Stimulated activated naive CD4-positive, alpha-beta T cell (primary cell): ENCODE results near the gene RPIA.
"Not testable (repeated sequence)": the region's sequence is repeated elsewhere in the genome, so short reads cannot be mapped to it uniquely, and the experiment has no call there.

Experiments used
- DNase-seq, 6 experiments: peaks; one replicate each; lab custom pipeline; 2025; lab: John Stamatoyannopoulos, UW

Gene RPIA

DNA sequence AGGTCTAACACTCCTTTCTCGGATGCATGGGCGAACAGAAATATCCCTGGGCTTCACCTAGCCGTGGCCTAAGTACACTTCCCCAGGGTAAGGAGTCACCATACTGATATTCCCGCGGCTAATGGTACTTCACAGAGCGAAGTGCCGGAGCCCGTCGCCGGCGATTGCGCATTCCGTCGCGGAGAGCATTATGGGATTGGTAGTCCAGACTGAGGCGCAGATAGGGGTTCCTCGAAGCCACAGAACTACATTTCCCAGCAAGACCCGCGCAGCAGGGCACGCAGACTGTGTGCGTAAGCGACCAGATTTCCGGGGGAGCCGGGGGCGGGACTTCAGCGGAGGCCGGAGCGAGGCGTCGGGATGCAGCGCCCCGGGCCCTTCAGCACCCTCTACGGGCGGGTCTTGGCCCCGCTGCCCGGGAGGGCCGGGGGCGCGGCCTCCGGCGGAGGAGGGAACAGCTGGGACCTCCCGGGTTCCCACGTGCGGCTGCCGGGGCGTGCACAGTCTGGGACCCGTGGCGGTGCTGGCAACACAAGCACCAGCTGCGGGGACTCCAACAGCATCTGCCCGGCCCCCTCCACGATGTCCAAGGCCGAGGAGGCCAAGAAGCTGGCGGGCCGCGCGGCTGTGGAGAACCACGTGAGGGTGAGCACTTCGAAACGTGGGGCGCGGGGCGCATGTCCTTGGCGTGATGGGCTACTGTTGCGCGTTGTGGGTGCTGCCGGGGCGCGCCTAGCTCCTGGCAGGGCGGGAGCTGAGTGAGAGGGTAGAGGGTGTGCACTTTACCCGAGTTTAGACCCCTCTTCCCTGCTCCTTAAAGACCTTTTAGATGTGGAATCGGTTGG, at the start of gene RPIA:
RPIA (plus strand) TSS at position 335 of the 845 bp plus-strand sequence; CDS start at position 361, 26 bp downstream.
- peak; percentile 95 to 99 (median 97) for DNase-seq

DNA sequence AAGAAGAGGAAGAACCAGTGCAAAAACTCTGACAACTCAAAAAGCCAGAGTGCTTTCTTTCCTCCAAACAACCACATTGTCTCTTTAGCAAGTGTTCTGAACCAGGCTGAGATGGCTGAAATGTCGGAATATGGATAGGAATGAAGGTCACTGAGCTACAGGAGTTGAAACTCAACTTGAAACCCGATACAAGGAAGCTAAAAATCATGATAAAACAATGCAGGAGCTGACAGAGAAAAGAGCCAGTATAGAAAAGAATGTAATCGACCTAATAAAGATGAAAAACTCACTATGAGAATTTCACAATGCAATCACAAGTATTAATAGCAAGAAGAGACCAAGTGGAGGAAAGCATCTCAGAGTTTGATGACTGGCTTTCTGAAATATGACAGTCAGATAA, 49.2 kb upstream of the RPIA start:
- DNase-seq = no peak

DNA sequence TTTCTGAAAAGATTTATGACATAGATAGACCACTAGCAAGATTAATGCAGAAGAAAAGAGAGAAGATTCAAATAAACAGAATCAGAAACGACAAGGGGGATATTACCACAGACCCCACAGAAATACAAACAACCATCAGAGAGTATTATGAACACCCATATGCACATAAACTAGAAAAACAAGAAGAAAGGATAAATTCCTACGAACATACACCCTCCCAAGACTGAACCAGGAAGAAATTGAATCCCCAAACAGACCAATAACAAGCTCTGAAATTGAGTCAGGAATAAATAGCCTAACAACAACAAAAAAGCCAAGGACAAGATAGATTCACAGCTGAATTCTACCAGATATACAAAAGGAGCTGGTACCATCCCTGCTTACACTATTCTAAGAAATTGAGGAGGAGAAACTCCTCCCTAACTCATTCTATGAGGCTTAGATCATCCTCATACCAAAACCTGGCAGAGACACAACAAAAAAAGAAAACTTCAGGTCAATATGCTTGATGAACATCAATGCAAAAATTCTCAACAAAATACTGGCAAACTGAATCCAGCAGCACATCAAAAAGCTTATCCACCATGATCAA, 46.1 kb upstream of the RPIA start:
- DNase-seq = not testable (repeated sequence)

DNA sequence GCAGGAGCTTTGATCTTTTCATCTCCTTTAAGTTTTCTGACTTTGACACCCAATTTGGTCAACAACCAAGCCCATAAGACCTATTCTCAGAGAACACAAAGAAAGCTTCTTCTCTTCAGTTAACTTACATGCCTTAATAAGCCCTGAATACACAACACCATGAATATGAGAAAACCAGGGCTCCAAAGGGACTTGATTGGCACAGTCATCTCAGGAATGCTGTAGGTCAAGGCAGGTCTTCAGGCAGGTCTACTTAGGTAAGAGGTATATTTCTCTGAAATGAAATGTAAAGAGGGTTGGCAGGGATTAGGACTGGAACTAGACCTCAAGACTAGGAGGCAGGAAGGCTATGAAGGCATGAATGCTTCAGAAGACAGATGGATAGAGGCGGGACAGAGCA, 39.8 kb upstream of the RPIA start:
- no peak for DNase-seq

DNA sequence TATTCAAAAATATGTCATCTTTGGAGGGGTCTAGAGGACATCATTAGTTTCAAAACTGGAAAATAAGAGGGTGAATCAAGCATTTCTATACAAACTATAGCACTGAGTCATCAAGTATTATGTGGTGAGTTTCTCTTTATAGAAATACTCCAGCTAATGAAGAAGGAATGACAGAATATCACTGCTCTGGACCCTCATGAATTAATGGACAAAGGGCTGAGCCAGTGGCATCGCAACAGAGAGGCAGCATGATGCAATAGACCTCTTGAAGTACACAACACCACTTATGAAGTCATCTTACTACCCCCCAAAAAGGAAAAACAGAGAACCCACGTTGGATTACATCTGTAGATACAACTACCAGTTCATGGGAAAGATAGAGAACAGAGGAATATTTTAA, 36.8 kb upstream of the RPIA start:
- DNase-seq = no peak

DNA sequence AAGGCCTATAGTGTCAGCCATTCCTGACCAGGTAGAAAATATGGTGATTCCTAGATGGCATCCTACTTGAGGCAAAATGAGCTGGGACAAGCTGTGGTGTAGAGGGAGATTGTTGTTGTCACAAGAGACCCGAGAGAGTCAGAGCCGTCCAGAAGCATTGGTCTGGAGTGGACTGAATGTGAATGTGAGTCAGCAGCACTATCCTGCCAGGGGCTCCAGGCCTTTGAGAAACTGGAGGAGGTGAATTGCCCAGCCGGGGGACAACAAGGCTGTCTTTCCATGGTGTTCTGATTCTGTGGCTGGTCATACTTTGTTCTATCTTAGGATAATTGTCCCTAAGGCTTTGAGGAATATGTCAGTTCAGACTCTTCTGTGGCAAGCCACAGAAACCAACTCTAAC, 34.8 kb upstream of the RPIA start:
- DNase-seq = no peak

DNA sequence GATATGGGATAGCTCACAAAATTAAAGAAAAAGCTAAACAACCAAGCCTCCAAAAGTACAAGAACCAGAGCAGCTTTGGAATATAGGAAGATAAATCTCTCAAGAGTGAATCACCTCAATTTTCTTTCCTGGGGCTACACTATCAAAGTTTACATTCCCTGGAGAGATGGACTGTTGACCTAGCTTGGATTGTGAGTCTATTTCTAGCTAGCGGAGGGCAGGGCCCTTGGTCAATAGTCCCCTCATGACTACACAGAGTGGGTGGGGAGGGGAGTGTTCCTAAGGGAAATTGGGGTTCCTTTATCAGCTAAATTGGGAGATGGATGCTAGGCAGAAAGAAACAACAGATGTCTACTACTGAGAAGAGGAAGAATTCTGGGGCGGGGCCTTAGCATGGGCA, 34.3 kb upstream of the RPIA start:
- DNase-seq = no peak

DNA sequence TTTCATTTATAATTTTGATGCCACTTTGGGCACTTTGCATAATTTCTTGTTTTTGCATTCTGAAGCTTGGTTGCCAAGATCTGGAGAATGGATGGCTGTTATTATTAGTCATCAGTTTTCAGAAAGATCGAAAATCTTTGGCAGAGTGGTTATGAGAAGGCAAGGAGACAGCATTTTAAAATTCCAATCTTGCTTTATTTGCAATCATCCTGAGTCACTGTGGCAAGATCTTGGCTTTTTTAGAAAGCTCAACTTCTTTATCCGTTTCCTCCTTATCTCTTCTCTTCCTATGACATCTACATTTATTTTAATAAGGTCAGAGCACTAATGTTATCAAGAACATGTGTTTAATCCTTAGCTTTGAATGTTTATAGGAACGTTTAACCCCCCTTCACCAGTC, 33.1 kb upstream of the RPIA start:
- no peak for DNase-seq

DNA sequence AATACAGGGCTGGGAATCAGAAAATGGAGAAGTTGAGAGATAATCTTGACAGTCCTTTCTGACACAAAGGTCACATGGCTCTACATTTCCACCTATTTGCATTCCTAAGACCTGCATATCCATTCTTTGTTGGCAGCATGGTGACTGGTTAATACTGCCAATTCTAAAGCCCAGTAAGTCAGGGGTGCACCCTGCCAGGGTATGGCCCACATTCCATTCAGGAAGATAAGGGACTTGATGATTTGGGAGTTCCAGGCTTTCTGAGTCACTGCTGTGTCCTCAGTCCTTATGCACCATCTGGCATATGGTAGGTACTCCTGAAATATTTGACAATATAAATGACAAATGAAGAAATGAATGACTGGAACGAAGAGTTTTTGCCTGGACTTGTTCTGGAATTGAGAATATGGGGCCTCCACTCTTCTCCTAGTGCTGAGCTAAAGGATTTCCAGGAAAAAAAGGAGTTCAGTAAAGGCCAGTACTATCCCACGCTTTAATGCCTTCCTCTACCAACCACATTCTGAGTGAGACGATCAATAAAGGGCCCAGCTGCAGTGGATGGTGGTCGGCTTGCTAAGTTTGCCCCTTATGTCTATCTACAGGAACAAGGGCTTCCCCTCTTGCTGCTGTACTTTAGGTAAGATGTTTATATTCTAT, 32.5 kb upstream of the RPIA start:
- no peak for DNase-seq

DNA sequence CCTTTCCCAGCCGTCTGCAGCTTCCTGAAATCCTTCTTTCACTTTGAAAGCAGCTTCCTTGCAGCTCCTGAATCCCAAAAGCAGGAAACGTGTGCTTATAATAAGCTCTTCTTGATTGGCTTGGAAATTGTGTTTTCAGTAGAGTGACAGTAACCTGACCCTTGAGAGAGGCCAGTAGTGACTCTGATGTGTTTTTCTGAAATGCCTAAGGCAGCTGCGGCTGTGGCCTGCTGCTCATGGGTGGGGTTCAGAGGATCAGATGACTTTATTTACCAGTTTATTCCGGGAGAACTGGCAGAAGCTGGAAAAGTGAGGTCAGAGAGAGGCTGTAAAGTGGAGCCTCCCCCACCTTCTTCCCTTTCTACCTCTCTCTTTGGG, 31.9 kb upstream of the RPIA start:
- no peak for DNase-seq

DNA sequence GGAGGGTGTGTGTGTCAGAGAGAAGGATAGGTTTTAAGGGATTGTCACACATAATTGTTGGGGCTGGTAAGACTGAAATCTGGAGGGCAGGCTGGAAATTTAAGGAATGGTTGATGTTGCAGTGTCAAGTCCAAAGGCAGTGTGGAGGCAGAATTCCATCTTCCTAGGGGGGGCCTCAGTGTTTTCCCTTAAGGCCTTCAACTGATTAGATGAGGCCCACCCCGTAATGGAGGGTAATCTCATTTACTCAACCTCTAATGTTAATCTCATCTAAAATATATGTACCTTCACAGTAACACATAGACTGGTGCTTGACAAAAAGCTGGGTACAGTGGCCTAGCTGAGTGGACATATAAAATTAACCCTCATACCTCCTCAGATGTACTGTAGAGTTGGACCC, 30.9 kb upstream of the RPIA start:
- DNase-seq = no peak

DNA sequence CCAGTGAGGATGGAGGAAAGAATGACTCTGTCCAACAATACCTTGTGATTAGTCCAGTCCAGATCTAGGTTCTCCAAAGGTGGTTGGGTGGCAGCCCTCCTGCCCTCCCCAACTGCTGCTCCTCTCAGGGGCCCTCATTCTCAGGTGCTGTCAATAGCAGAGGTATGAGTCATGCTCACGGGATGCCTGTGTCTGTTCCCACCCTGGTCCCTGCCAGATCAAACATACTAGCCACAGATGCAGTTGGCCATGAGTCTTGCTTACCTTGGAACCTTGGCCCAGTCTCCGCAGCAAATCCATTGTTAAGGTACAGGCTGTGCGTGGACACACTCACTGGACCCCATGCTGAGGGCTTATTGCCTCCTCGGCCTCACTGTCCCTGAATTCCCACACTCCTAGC, 24.9 kb upstream of the RPIA start:
- DNase-seq = no peak

DNA sequence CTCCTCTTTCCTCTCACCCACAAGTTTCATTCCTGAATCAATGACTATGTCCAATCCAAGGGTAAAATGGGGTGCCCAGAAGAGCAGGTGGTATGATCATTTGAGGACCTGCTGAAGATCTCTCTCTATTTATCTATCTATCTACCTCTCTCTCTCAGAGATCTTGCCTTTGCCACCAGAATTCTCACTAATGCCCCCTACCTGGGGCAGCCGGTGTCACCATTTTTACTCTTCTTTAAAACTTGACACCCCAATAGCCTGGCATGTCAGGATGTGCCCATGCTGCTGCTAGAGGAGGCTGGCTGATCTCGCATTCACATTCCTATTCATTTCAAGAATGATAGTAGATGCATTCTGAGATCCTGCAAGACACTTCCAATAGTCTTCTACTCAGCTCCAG, 24.3 kb upstream of the RPIA start:
- DNase-seq = no peak

DNA sequence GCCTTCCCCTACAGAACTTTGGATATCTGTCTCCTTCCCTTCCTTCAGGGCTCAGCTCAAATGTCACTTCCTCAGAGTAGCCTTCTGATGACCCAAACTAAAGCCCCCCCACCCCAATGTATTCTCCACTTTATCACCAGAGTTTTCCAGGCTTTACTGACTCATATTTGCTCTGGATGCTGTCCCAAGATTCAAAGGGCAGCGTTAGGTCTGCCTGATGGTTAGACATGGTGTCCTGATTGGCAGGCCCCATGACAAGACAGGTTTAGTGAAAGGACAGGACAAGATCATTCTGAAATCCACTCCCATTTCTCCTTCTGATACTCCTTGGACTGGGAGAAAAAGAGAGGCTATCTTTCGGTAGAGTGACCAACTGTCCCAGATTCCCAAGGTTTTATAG, 22.6 kb upstream of the RPIA start:
- DNase-seq = no peak

DNA sequence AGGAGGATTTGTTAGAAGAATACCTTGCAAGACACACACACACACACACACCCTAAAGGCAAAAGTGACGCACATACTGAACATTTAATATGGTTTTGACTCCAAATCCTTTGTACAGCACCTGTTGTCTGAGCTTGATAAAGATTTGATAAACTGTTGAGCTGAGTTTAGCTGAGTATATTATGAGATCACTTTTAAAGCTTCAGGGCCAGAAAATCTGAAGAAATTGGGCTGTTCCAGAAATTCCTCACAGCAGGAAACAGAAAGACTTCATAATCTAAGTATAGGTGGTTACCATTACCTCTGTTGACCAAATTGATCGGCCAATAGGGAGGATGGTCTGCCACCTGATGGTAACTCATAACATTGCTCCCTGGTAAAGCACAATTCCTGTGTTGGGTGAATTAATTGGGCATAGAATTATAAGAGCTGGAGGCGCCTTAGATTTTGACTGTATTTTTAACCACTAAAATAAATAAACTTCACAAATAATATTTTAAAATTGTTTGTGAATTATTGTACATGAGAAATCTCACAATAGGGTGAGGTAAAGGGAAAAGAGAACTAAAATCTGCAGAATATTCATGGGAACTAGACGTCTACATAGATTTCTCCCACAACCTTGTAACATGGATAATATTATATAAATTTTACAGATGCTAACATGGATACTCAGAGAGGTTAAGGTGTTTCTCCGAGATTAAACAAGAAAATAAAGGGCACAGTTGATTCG, 21.8 kb upstream of the RPIA start:
- DNase-seq = peak in 1 of 6 experiments; percentile 5

DNA sequence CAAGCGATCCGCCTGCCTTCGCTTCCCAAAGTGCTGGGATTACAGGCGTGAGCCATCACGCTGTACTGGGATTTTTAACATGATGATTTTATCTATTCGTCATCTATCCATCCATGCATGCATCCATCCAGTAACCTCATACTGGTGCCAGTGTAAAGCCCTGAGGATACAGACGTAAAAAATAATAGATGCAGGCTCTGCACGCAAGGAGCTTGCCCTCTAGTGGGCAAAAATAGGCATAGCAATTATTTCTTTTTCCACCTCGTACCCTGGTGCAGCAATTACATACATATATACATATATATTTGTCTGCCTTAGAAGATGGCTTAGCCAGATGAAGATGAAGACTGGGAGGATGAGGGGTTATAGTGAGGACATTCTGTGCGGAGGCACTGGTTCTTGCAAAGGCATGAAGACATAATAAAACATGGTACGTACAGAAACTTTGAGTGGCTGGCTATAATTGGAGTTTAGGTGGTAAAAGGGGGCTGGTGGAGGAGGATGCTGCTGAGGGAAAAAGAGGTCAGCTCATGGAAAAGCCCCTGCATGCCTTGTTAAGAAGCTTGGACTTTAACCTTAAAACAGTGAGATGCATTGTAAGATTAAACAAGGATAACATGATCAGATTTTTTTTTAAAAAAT, 19.6 kb upstream of the RPIA start:
- peak in 2 of 6 experiments; percentile 34 to 50 for DNase-seq

DNA sequence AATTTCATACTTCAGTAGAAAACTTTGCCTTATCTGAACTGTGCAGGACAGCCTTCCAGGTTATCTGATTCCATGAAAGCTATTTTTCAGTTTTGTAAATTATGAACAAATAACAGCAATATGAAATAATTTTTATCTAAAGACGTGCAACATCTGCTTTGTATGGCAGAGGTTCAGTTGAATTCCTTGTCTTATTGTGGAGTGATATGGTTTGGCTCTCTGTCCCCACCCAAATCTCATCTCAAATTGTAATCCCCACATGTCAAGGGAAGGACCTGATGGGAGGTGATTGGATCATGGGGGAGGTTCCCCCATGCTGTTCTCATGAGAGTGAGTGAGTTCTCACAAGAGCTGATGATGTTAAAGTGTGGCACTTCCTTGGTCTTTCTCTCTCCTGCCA, 18.1 kb upstream of the RPIA start:
- DNase-seq = no peak

DNA sequence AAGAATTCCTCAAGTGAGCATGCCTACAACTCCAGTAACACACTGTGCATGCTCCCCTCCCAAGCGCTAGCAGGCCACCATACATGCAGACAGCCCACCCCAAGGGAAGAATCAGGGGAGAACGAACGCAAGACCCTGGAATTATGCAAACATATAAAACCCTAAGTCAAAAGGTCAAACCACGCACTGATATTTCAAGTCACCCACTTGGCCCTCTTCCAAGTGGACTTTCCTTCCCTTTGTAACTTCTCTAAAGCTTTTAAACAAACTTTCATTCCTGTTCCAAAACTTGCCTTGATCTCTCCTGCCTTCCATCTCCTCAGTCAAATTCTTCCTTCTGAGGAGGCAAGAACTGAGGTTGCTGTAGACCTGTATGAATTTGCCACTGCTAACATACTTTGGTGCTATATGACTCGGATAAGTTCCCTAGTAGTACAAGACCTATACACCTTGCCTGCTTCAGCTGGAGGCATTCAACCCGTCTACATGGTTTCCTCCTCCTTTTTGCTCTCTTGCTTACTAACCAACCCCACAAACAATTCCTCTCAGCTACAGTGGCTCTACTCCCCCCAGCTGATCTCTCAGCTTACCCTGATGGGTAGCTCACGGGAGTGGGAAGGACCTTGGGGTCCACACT, 11.1 kb upstream of the RPIA start:
- no peak for DNase-seq

DNA sequence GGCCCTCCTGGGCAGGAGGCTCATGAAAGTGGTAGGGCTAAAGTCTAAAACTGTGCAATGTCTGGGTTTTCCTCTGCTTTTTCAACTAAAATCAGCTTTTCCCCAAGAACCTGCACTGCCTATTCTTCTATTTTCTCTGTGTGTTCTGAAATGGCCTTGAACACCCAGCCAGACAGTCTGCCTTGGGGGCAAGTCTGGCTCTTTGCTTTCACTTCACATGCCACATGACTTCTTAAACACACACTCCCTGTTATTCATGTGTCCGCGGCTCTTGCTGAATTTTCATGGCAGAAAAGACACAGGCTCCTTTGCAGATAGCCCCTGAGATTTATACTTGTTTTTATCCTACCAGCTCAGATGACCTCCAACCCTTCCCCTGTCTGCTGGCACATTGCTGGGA, 10.6 kb upstream of the RPIA start:
- no peak for DNase-seq

DNA sequence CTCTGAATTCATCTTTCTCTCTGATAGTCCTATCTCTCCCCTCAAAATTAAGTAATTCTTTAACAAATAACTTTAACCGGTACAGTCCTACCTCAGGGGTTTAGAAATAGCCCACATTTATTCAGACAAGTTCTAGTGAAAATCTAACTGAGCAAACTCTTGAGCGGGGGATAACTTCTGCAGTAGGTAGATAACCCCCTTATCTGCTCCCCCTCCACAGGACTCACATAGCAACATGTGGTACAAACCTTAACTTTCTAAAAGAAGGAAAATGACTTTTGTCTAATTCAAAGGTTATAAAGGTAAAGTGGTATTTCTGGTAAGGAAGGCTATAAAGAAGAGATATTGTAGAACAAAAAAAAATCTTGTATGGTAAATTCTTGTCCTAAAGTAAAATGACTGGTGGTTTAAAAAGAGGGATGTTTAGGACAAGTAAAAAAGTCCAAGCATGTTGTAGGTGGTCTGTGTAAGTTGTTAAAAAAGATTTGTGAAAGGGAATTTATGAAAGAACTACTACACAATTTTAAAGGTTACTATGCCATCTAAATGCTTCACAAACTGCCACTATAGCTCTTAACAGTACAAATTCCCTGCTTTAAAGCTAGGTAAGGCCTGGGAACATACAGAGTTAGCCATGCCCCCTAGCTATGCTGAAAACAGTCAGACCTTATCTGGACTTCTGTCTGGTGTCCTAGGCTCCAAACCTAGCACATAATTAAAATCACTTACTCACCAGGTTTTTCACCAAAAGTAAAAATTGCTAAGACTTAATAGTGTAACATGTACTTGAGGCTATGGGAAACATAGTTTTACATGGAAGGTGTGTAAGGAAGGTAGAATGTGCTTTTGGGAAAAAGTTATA, 8.1 kb upstream of the RPIA start:
- DNase-seq = no peak

DNA sequence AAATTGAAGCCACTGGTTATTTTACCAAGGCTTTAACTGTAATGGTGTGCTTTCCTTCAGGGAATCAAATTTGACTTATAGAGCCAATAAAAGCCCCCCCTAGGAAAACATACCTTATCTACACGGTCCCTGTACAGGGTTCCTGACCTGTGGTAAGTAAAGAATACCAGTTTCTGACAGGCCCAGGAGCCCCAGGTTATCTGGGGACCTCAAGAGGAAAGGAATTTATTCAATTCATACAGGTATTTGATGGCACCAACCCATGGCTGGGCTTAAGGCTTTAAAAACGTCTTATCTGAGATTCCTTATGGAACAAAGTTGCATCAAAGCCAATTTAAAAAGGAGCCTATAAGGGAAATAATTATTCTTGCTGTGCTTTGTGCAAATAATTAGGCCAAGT, 7.0 kb upstream of the RPIA start:
- no peak for DNase-seq
